Measurements from ENCODE around the gene CFAP69.
A peak's percentile ranks its signal among the peaks of the same experiment; 100 is the strongest.

GRCh38 chr7:90346336-90347125, 101.6 kb downstream of the CFAP69 start, which contains the start of gene GTPBP10:
- TF ChIP-seq CTCF (IDR thresholded peaks at IDR 0.05) (peak; percentile 39 to 94 (median 73)), POLR2A (IDR thresholded peaks at IDR 0.05) (peak; percentile 65), POLR2AphosphoS5 (IDR thresholded peaks at IDR 0.05) (peak; percentile 97)
